HG02623 (cell line): ENCODE measurements around the gene ALOX12.
"Not testable (repeated sequence)": the region's sequence is repeated elsewhere in the genome, so short reads cannot be mapped to it uniquely, and the experiment has no call there.

Experiments used
- ATAC-seq: cut with Tn5 transposase; IDR thresholded peaks from one replicate; pipeline ENCODE4 v1.9.1; 2021; ENCODE audit warnings: moderate library complexity; ENCODE audit not compliant: unreplicated experiment

ALOX12 gene

GRCh38 chr17:7043497-7044198, 47.8 kb downstream of the ALOX12 start, which contains the start of gene SLC16A11:
SLC16A11 (minus strand) TSS chr17:7044092; CDS start chr17:7043513, 579 bp downstream.
- no peak for ATAC-seq

GRCh38 chr17:7045492-7046126, 49.8 kb downstream of the ALOX12 start:
- ATAC-seq = no peak

DNA sequence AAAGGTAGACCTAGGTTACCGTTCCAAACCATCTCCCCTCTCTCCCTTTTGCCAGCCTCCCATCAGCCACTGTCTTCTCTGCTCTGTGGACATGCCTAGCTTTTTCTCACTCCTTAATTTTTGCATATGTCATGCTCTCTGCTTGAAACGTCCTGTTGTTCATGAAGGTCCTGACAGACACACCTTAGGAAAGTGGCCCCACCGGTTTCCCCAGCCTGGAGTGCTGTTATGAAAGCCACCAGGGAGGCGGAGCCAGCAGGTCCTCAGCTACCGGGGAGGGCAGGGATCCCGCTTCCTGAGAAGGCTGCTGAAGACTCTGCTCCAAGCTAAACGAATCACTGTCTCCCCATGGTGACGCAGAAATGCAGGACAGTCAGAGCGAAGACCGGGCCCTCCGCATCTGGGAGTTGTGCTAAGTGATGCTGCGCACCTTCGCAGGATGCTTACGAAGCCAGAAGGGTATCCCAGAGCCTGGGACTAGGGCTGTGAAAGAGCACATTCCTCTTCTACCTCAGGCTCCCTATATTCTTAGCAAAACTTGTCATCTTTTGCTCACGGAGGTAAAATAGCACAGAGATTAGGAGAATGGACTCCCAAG, 50.4 kb downstream of the ALOX12 start:
- ATAC-seq = no peak

GRCh38 chr17:7046725-7047397, 51.0 kb downstream of the ALOX12 start:
- ATAC-seq = not testable (repeated sequence)

GRCh38 chr17:7047566-7047965, 51.7 kb downstream of the ALOX12 start:
- no peak for ATAC-seq

DNA sequence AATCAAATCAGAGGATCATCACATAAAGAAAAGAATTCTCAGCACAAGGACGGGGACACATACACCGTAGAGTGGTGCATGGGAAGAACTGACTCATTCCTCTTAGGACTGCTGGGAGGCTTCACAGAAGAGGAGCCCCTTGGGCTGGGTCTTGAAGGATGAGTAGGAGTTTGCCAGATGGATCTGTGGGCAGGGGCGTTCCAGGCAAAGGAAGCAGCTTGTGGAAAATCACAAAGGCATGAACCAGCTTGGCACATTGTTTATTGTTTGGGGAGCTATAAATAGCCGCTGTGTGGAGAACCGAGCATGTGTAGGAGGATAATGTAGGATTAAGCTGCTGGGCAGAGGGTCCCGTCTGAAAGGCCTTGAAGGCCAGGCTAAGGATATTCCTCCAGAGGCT, 53.1 kb downstream of the ALOX12 start:
- no peak for ATAC-seq

DNA sequence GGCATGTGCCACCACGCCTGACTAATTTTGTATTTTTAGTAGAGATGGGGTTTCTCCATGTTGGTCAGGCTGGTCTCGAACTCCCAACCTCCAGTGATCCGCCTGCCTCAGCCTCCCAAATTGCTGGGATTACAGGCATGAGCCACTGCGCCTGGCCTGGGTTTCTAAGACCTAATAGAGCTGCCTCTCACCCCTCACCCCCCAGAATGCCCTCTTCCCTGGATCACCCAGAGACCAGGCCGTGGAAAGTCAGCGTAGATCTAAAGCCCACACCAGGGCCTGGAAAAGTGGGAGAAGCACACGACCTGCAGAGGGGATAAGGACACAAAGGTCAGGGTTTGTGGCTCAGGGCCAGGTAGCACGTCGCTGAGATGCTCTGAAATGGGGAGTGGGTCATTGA, 54.7 kb downstream of the ALOX12 start:
- not testable (repeated sequence) for ATAC-seq

GRCh38 chr17:7056386-7056785, 60.5 kb downstream of the ALOX12 start:
- no peak for ATAC-seq

DNA sequence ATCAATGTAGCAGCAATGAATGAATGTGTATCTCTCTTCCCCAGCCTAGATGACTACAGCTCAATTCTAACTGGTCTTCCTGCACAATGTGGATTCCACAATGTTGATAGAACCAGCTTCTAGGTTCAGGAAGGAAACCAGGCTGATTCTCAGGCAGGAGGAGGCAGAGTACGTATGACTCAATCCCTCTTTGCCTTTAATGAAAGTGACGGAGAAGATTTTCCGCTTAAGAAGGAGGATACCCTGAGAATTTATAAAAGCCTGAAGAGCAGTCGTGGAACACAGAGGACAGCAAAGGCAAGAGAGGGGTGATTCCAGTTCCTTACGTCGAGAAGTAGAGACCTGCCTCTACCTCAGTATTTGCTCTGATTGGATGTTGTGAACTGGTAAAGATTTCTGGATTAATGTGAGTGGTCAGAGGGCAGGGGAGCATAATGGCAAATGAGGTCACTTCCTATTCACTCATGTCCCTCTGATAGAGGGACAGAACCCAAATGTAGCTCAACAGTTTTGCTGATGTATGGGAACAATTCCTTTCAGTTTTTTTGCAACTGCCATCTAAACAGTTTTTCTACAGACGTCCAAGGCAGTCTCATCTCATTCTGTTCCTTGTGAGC, 63.1 kb downstream of the ALOX12 start:
- ATAC-seq = no peak
